GM19240 (cell line): ENCODE measurements around the gene CYBRD1.

Experiments
- DNase-seq: peaks from one replicate; pipeline ENCODE4 v3.0.0; 2011; ENCODE audit warnings: low spot score; ENCODE audit not compliant: insufficient read length

CYBRD1 gene

DNA sequence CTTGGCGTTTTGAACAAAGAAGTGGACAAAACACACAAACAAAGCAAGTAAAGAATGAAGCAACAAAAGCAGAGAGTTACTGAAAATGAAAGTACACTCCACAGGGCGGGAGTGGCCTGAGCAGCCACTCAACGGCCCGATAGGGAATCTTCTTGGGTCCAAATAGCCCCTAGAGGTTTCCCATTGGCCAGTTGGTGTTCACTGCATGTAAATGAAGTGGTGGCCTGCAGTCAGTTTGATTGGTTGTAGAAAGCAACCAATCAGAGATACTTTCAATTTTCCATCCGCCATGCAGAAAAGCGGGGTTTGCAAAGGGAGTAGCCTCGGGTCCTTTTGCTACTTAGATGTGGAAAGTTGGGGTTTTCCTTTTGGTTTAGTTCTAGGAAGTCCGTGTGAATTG is 31.6 kb downstream of the CYBRD1 start:
- DNase-seq, result no peak

- no peak for DNase-seq
These were observed 32.8 kb downstream of the CYBRD1 start for GRCh38 chr2:171554991-171555615.

- DNase-seq, result no peak
These were observed 35.1 kb downstream of the CYBRD1 start for GRCh38 chr2:171557363-171557762.

GRCh38 chr2:171563301-171563700 is 41.0 kb downstream of the CYBRD1 start:
- DNase-seq, result no peak

- DNase-seq, result no peak
These were observed 42.2 kb downstream of the CYBRD1 start for GRCh38 chr2:171564463-171564862.

DNA sequence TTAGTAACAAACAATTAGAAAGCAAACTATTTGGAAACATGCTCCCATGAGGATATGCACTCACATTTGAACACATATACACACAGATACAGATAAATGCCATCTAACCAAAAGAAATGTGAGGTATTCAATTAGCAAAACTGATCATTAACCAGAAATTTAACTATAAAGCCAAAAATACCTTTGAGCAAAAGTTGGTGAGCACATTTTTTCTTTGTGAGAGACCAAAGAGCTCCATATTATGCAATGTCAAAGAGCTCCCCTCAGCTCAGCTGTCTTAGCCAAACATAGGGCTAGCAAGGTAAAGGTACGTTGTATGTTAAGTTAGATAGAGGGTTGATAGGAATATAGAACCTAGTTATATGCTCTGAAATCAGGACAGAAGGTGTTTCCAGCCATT is 43.8 kb downstream of the CYBRD1 start:
- DNase-seq, result no peak

DNA sequence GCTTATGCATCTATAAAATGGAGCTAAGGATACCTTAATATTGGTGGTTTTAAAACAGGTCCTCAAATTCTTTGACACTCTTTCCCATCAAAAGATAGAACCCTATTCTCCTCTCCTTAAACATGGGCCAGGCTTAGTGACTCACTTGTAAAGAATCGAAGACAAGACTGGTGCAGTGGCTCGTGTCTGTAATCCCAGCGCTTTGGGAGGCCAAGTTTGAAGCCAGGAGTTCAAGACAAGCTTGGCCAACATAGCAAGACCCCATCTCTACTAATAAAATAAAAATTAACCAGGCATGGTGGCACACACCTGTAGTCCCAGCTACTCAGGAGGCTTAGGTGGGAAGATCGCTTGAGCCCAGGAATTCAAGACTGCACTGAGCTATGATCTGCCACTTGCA is 44.5 kb downstream of the CYBRD1 start:
- DNase-seq, result no peak

GRCh38 chr2:171568089-171568488 is 45.8 kb downstream of the CYBRD1 start:
- no peak for DNase-seq

DNA sequence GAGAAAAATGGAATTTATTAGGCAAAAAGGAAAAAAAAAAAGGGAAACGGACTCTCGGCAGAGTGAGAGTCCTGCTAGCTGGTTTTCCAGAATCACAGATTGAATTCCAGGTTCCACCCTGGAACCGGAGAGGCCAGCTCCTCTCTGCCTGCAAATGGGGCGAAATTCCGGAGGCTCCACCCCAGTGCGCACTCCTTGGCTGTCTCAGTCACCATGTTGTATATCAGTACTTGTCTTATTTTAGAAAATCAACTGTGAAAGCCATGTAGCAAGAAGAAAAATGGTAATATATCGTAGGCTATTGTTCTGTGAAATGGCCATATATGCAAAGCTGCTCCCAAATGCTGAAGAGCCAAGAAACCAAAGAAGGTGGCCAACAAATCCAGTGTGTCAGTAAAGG is 49.4 kb downstream of the CYBRD1 start:
- DNase-seq, result no peak

DNA sequence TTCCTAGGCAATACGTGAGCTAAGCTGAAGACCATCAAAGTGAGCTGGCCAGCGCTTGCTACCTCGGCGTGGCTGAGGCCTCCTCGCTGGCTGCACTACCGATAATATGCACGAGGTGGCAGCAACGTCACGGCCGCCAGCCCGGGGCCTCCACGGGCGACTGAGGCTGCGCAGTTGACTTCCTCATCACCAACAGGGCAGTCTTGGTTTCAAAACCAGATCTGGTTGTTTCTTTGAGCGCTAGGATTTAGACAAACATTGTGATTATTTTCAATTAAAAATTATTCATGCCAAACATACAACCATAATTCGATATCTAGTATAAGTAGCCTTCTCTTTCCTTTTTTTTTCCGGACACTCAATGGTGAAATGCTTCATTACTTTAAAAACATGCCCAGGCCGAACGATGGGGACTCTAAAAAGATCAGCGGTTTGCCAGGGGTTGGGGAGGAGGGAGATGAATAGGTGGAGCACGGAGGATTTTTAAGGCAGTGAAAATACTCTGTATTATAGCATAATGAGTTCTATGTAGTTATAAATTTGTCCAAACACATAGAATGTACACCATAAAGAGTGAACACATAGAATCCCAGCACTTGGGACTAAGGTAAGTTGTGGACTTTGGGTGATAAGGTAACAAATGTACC is 52.0 kb downstream of the CYBRD1 start:
- peak; percentile 86 for DNase-seq

DNA sequence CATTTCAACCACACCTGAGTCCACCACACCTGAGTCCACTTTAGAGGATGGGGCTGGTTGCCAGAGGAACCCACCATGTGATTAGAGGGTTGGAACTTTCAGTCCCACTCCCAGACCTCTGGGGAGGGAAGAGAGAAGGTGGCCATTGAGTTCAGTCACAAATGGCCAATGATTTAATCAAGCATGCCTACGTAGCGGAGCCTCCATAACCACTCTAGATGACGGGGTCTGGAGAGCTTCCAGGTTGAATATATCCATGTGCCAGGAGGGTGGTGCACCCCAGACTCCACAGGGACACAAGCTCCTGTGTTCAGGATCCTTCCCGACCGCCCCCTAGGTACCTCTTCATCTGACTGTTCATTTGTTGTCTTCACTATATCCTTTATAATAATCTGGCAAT is 53.3 kb downstream of the CYBRD1 start:
- DNase-seq, result no peak

DNA sequence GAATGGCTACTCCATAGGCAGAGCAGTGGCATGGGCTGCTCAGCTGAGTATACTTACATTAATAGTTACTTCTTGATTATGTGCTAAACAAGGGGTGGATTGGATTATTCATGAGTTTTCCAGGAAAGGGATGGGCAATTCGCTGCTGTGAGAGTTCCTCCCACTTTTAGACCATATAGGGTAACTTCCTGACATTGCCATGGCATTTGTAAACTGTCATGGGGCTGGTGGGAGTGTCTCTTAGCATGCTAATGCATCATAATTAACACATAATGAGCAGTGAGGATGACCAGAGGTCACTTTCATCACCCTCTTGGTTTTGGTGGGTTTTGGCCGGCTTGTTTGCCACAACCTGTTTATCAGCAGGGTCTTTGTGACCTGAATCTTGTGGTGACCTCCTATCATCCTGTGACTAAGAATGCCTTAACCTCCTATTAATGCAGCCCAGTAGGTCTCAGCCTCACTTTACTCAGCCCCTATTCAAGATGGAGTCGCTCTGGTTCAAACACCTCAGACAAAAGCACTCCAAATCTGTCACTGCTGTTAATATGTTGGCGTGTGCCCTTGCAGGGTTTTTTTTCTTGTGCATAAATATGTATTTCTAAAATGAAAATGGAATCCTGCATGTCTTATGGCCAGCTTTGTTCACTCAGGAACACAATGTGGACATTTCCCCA is 56.0 kb downstream of the CYBRD1 start:
- no peak for DNase-seq

- DNase-seq, result no peak
These were observed 57.2 kb downstream of the CYBRD1 start for GRCh38 chr2:171579481-171579880.

DNA sequence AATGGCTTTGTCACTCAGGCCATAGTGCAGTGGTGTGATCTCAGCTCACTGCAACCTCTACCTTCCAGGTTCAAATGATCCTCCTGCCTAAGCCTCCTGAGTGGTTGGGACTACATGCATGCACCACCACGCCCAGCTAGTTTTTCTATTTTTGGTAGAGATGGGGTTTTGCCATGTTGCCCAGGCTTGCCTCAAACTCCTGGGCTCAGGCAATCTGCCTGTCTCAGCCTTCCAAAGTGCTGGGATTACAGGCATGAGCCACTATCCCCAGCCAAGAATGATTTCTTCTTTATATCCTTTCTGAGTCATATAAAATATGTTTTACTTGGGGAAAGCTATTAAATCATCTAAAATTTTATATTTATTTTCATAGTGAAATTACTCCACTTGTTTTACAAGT is 61.3 kb downstream of the CYBRD1 start:
- no peak for DNase-seq

- no peak for DNase-seq
These were observed 61.7 kb downstream of the CYBRD1 start for GRCh38 chr2:171584001-171584400.

GRCh38 chr2:171587132-171587531 is 64.9 kb downstream of the CYBRD1 start:
- DNase-seq, result no peak

GRCh38 chr2:171587567-171587966 is 65.3 kb downstream of the CYBRD1 start:
- DNase-seq, result no peak

- no peak for DNase-seq
These were observed 67.8 kb downstream of the CYBRD1 start for GRCh38 chr2:171590116-171590515.

DNA sequence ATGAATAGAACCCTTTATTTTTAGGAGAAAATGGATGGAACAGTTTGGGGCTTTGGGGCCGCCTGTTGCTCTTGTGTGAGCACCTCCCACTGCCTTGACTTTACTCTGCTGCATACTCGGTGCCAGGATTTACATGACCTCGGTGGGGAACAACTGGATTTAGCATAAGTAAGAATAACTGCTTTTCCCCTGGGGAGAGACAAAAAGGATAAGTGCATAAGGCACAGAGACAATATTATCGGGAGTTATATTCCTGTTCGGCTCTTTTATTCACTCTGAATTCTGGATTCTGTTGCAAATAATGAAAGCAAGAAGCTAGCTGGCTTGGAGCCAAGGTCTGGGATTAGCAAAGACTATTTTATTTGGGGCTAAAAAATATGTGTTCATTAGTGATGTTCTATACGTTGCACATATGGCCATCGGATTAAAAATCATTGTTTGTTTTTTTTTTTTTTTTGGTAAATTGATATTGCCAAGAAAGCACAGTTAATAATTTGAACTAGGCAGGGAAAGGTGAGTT is 69.8 kb downstream of the CYBRD1 start:
- DNase-seq, result no peak

DNA sequence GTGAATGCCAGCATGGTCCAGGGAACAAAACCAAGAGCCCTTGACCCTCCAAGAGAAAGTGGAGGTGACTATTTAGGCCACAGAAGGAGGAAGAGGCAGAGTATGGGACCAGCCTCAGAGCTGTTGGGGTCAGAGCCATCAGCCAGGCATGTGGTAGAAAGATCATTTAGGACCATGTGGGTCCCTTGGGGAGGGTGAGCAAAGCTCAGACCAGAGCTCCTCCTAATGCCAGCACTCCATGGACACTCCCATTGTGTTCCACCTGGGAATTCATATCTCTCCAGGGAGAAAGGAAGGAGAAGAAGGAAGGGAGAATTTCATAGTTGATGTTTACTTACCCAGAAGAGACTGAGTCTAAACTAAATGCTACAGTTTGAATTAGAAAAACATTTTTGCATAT is 73.2 kb downstream of the CYBRD1 start:
- DNase-seq, result no peak

DNA sequence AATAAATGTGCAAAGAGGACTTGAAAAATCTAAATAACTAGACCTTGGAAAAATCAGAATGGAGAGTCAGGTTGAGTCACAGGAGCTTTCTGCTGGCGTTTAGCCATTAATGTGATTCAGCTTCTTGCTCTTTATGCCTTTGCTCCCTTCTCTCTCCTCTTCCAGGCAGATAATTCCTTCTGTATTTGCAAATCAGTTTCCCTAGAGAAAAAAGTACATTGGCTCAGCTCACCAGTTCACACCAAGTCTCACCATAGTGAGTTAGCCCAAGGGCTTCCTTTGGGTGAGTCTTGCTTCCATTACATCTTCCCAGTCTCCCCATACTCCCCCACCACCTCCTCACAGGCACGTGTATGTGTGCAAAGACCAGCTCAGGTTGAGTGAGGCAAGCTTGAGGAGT is 73.6 kb downstream of the CYBRD1 start:
- no peak for DNase-seq

GRCh38 chr2:171598713-171599319 is 76.5 kb downstream of the CYBRD1 start:
- DNase-seq, result peak; percentile 65
